GM21723 (cell line): ENCODE measurements around the gene SHISA7.
"Not testable (repeated sequence)": the region's sequence is repeated elsewhere in the genome, so short reads cannot be mapped to it uniquely, and the experiment has no call there.

ENCODE experiments used
- ATAC-seq: cut with Tn5 transposase; IDR thresholded peaks from one replicate; pipeline ENCODE4 v1.9.1; 2021; ENCODE audit warnings: mild to moderate bottlenecking, moderate library complexity; ENCODE audit not compliant: unreplicated experiment

SHISA7 gene

GRCh38 chr19:55448175-55448490 is 5.0 kb upstream of the SHISA7 start:
- not testable (repeated sequence) for ATAC-seq

GRCh38 chr19:55447421-55448174 is 4.5 kb upstream of the SHISA7 start:
- ATAC-seq, result no peak

DNA sequence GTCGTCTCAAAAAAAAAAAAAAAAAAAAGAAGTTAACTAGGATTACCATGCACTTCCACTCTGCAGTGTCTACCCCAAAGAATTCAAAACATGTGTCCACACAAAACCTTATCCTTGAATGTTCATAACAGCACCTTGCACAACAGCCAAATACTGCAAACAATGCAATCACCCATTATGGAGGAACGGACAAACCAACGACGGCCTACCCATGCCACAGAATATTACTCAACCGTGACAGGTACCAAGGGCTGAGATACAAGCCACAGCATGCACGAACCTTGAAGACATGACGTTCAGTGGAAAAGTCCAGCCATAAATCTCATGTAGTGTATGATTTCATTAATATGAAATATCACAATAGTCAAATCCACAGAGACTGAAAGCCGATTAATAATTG is 3.0 kb upstream of the SHISA7 start:
- ATAC-seq, result no peak

- no peak for ATAC-seq
Observed at GRCh38 chr19:55444646-55445045, 1.5 kb upstream of the SHISA7 start.

GRCh38 chr19:55443824-55444480 is 852 bp upstream of the SHISA7 start:
- ATAC-seq, result no peak

- ATAC-seq, result no peak
Observed at GRCh38 chr19:55442372-55442961, 633 bp downstream of the SHISA7 start.

GRCh38 chr19:55441692-55442321 is 1.3 kb downstream of the SHISA7 start:
- no peak for ATAC-seq

GRCh38 chr19:55441319-55441691 is 1.8 kb downstream of the SHISA7 start:
- ATAC-seq, result no peak

DNA sequence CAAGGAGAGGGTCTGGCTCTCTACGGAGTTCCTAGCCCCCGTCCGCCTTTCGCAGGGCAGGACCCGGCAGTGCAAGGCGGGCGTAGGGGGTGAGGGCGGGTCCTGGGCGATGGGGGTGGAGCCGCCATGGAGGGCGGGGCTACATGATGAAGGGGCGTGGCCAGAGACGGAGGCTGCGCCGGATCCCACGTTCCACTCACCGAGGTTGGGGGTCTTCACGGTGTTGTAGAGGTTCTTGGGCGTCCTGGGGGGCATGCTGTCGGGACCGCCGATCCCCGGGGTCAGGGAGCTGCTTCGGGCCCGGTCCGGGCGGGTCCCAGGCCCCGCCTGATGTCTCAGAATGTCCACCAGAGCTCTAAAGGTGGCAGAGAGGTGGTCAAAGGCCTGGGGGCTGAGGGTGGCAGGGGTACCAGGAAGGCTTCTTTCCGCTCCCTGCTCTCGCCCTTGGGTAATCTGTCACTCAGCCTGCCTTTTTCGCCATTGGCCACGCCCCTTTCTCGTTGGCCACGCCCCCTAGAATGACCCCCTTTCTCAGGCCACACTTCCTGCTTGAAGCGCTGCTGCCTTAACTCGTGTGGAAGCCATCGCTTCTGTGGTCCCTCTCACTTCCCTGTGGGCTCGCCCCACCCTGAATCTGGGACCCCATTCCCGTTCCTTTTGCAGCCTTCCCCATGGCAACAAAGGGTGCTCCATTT is 2.5 kb downstream of the SHISA7 start:
- no peak for ATAC-seq

DNA sequence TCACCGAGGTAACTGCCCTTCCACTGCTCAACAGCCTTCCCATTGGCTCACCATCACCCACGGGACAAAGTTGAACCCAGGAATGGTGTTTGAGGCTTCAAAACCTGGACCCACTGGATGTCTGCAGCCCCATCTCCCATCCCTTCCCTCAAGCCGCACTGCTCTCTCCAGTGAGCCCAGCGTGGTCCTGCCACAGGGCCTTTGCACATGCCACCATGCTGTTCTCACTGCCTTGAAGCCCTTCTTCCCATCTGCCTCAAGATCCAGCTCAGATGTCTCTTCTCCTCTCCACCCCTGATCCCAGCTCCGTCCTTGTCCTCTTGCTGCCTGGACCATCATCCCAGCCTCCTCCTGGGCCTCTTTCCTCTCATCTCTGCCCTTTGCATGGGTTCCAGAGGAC is 4.0 kb downstream of the SHISA7 start:
- ATAC-seq, result no peak

DNA sequence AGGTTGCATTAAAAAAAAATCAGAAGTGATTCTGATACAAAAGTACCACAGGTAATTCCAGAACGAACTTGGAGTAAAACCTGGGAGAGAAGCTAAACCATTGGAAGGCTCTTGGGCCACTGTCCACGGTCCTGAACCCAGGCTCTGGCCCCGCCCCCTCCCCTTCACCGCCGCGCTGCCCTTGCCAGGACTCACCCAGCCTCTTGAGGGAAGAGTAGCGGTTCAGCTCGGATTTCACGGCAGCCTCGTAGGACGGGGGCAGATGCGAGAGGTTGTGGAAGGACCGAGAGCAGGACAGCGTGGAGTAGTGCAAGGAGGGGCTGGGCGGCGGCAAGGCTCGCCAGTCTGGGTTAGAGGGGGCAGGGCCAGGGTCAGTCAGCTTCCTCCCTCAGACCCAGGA is 5.7 kb downstream of the SHISA7 start:
- no peak for ATAC-seq

DNA sequence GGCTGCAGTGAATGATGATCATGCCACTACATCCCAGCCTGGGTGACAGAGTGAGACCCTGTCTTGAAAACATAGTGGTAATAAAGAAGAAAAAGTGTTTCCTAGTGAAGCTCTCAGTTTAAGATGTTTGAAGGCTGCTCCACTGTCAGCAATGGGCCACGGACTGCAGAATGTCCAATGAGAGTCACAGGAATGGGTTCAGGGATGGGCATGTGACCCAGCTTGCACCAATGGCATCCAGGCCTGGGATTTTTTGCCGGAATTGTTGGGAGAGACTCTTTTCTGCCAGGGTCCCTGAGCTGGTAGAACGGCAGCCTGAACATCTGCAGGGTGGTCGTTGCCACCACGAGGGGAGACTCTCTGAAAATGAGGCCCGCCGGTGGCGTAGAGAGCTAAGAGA is 6.3 kb downstream of the SHISA7 start:
- no peak for ATAC-seq

DNA sequence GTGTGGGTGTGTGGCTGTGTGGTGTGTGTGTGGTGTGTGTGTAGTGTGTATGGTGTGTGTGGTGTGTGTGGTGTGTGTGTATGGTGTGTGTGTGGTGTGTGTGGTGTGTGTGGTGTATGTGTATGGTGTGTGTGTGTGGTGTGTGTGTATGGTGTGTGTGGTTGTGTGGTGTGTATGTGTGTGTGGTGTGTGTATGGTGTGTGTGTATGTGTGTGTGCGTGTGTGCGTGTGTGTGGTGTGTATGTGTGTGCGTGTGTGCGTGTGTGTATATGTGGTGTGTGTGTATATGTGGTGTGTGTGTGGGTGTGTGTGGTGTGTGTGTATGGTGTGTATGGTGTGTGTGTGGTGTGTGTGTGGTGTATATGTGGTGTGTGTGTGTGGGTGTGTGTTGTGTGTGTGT is 8.1 kb downstream of the SHISA7 start:
- ATAC-seq, result no peak

DNA sequence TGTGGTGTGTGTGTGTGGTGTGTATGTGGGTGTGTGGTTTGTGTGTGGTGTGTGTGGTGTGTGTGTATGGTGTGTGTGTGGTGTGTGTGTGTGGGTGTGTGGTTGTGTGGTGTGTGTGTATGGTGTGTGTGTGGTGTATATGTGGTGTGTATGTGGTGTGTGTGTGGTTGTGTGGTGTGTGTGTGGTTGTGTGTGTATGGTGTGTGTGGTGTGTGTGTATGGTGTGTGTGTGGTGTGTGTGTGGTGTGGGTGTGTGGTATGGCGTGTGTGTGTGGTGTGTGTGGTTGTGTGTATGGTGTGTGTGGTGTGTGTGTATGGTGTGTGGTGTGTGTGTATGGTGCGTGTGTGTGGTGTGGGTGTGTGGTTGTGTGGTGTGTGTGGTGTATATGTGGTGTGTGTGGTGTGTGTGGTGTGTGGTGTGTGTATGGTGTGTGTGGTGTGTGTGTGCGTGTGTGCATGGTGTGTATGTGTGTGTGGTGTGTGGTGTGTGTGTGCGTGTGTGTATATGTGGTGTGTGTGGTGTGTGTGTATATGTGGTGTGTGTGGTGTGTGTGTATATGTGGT is 8.7 kb downstream of the SHISA7 start:
- ATAC-seq, result no peak

- ATAC-seq, result no peak
Observed at GRCh38 chr19:55433292-55433691, 9.8 kb downstream of the SHISA7 start.

GRCh38 chr19:55432241-55432959 is 10.7 kb downstream of the SHISA7 start:
- no peak for ATAC-seq

DNA sequence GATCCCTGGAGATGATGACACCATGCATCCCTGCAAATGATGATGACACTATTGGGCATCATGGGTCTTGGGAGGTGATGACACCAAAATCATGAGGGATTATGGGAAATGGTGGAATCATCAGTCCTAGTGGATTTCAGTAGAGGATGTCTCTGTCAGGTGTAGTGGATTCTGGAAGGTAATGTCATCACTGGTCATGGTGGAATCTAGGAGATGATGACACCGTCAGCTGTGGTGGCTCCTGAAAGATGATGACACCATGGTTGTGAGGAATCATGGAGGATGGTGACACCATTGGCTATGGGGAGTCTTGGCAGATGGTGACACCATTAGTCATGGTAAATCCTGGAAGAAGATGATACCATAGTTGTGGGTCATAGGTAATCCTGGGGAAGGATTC is 11.9 kb downstream of the SHISA7 start:
- no peak for ATAC-seq

- no peak for ATAC-seq
Observed at GRCh38 chr19:55426042-55426441, 17.1 kb downstream of the SHISA7 start.

GRCh38 chr19:55424518-55424917 is 18.6 kb downstream of the SHISA7 start:
- ATAC-seq, result no peak

DNA sequence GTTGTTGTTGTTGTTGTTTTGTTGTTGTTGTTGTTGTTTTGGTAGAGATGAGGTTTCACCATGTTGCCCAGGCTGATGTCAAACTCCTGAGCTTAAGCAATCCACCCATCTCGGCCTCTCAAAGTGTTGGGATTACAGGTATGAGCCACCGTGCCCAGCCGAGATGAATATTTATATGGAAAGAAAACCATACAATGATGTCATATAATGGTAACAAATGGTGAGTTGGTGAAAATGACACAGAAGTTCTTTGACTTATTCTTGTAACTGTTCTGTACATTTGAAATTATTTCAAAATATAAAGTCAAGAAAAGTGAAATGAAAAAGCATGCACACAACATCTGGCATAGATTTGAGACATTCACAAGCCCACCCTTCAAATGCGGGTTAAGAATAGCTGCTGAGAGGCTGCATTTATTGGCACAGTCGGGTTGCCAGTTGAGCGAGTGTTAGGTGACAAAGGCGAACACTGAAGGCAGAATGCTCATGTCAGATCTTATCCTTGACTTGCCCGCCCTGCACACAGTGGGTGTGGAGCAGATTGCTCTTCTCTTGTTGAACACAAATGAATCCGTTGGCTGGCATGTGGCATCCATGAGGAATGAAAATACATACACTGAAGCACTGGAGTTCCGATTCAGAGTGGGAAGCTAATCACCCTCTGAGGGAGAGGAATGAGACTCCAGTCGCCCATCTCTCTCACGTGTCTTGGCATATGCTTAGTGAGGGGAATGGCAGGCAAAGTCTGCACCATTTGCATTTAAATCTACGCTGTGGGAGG is 19.7 kb downstream of the SHISA7 start:
- ATAC-seq, result no peak
